Keratinocyte (primary cell): ENCODE data around the gene ELK3. TPM values are rescaled to one million over a fixed set of nuclear protein-coding genes. Genes with fewer than 3 reads are reported as not detected.

Experiments used
- DNase-seq: peaks from one replicate; pipeline ENCODE4 v3.0.0-alpha.2; 2011; ENCODE audit warnings: low read depth, missing footprints, low spot score
- FAIRE-seq: peaks from 2 replicates; lab custom pipeline; 2011; peaks lifted over from hg19 to GRCh38; lab: Jason Lieb, UNC
- H2AFZ ChIP-seq: 2 replicates; pipeline ENCODE4 v1.6.0; 2012; ENCODE audit warnings: low read length, control low read depth, inconsistent platforms; ENCODE audit not compliant: control insufficient read depth
- H3K27ac ChIP-seq: 2 replicates; pipeline ENCODE4 v1.5.1; 2011; ENCODE audit warnings: low read length; ENCODE audit not compliant: control insufficient read depth, insufficient read depth
- H3K27me3 ChIP-seq: 3 replicates; pipeline ENCODE4 v1.6.0; 2011; ENCODE audit warnings: low read length; ENCODE audit not compliant: control insufficient read depth, insufficient read depth; ENCODE audit errors: extremely low read depth
- H3K36me3 ChIP-seq, 2 experiments: 2 replicates in 1 of 2; 3 replicates in 1 of 2; pipeline ENCODE4 v1.5.1; 2011; ENCODE audit warnings: low read length in 2 of 2, mild to moderate bottlenecking in 1 of 2; ENCODE audit not compliant: control insufficient read depth in 2 of 2, insufficient read depth in 2 of 2; ENCODE audit errors: extremely low read depth in 1 of 2
- H3K4me1 ChIP-seq: 3 replicates; pipeline ENCODE4 v1.5.1; 2011; ENCODE audit warnings: low read length; ENCODE audit not compliant: control insufficient read depth, insufficient read depth; ENCODE audit errors: extremely low read depth
- H3K4me2 ChIP-seq: 3 replicates; pipeline ENCODE4 v1.6.0; 2011; ENCODE audit warnings: low read depth, low read length; ENCODE audit not compliant: control insufficient read depth, insufficient read depth; ENCODE audit errors: extremely low read depth
- H3K4me3 ChIP-seq, 3 experiments: fragments of 200-600 bp in 1 of 3; sonication (generic) in 1 of 3; 2 replicates in 2 of 3; 3 replicates in 1 of 3; pipeline ENCODE4 v1.5.1; 2011 to 2016; ENCODE audit warnings: low read length in 3 of 3, mild to moderate bottlenecking in 3 of 3, control low read depth in 2 of 3, inconsistent platforms in 1 of 3, low read depth in 1 of 3, mixed read lengths in 1 of 3, mixed run types in 1 of 3, moderate library complexity in 1 of 3; ENCODE audit not compliant: control insufficient read depth in 2 of 3, insufficient read depth in 2 of 3; ENCODE audit errors: extremely low read depth in 1 of 3
- H3K79me2 ChIP-seq: 2 replicates; pipeline ENCODE4 v1.6.0; 2012; ENCODE audit warnings: low read length; ENCODE audit not compliant: control insufficient read depth, insufficient read depth
- H3K9ac ChIP-seq: 3 replicates; pipeline ENCODE4 v1.6.0; 2011; ENCODE audit warnings: low read length; ENCODE audit not compliant: control insufficient read depth, insufficient read depth; ENCODE audit errors: extremely low read depth
- H3K9me1 ChIP-seq: 3 replicates; pipeline ENCODE4 v1.6.0; 2011; ENCODE audit warnings: low read length; ENCODE audit not compliant: control insufficient read depth, insufficient read depth; ENCODE audit errors: extremely low read depth
- H3K9me3 ChIP-seq: 2 replicates; pipeline ENCODE4 v1.5.1; 2012; ENCODE audit warnings: low read depth, low read length; ENCODE audit not compliant: control insufficient read depth
- H4K20me1 ChIP-seq: 3 replicates; pipeline ENCODE4 v1.6.0; 2011; ENCODE audit warnings: low read length; ENCODE audit not compliant: control insufficient read depth, insufficient read depth; ENCODE audit errors: extremely low read depth
- EZH2 ChIP-seq: IDR thresholded peaks from one replicate; pipeline ENCODE4 v1.6.1; 2012; ENCODE audit warnings: inconsistent platforms, mild to moderate bottlenecking, low read length, moderate library complexity
- dilution Hi-C: fragments of 300-500 bp; cut with MboI; formaldehyde crosslinking; loops from one replicate; pipeline ENCODE4 v1.7.0; 2020; ENCODE audit warnings: low sequenced_read_pairs; ENCODE audit not compliant: extremely low pct_ligation_motif_present
- polyA plus RNA-seq, 5 experiments: library from polyadenylated mRNA; depleted of rRNA in 3 of 5; stranded (reverse) in 3 of 5; stranded (forward) in 1 of 5; unstranded in 1 of 5; fragments of >200 nt; gene quantifications; 1 replicate in 1 of 5; 2 replicates in 3 of 5; 3 replicates in 1 of 5; pipeline versions ENCODE4 v1.2.1 to v1.2.3, GENCODE V29; 2011 to 2012; ENCODE audit warnings: missing spikeins in 2 of 5, low read depth in 1 of 5, low replicate concordance in 1 of 5
- TF ChIP-seq, protein P1 (sequence below), 3 experiments: IDR thresholded peaks in 1 of 3; conservative IDR thresholded peaks in 1 of 3; optimal IDR thresholded peaks in 1 of 3; 2 replicates in 2 of 3; 3 replicates in 1 of 3; pipeline versions ENCODE3 to v1.5.1; 2011; ENCODE audit warnings: low read length in 3 of 3, mild to moderate bottlenecking in 3 of 3, moderate library complexity in 2 of 3, control low read depth in 1 of 3, inconsistent platforms in 1 of 3; ENCODE audit not compliant: insufficient read depth in 2 of 3; ENCODE audit errors: extremely low read depth in 1 of 3

ELK3 gene
- polyA plus RNA-seq, 1 donor (not counting 4 experiments of a cell fraction or from before 2014, with no cell fraction given): 28.2 TPM

DNA sequence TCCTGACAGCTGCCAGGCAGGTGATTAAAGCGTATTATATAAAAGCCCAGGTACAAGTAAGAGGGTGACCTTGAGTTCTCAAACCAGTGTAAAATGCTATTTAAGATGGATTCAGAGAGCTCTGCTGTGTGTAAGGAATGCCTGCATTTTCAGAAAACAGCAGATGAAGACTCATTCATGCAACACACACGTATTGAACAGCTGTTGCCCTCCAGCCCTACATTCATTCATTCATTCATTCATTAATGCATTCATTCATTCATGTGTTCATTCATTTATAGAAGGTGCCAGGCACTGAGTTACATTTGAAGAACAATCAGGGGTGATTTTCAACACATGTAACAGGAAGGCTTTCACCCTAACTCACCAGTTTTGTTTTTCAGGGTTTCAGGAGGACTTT lies 27.4 kb upstream of the ELK3 start:
- Histone ChIP-seq H3K9me3 (no peaks in the 10 kb centered on the region), H3K27me3 (no peaks in the 10 kb centered on the region), H3K79me2 (no peaks in the 10 kb centered on the region), H3K9me1 (no peaks in the 10 kb centered on the region), H3K27ac (no peak overlapping the region), H2AFZ (no peak overlapping the region), H4K20me1 (no peaks in the 10 kb centered on the region), H3K9ac (no peak overlapping the region), H3K36me3 (no peaks in the 10 kb centered on the region), H3K4me1 (no peaks in the 10 kb centered on the region), H3K4me3 (no peak overlapping the region), H3K4me2 (no peak overlapping the region)
- dilution Hi-C loops: no loop called here
- no peak for TF ChIP-seq EZH2
- TF ChIP-seq, protein P1, sequence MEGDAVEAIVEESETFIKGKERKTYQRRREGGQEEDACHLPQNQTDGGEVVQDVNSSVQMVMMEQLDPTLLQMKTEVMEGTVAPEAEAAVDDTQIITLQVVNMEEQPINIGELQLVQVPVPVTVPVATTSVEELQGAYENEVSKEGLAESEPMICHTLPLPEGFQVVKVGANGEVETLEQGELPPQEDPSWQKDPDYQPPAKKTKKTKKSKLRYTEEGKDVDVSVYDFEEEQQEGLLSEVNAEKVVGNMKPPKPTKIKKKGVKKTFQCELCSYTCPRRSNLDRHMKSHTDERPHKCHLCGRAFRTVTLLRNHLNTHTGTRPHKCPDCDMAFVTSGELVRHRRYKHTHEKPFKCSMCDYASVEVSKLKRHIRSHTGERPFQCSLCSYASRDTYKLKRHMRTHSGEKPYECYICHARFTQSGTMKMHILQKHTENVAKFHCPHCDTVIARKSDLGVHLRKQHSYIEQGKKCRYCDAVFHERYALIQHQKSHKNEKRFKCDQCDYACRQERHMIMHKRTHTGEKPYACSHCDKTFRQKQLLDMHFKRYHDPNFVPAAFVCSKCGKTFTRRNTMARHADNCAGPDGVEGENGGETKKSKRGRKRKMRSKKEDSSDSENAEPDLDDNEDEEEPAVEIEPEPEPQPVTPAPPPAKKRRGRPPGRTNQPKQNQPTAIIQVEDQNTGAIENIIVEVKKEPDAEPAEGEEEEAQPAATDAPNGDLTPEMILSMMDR (optimal IDR thresholded peaks at IDR 0.05 in 1 of 3, IDR thresholded peaks at IDR 0.05 in 1 of 3, conservative IDR thresholded peaks at IDR 0.05 in 1 of 3; ENCODE audit: extremely low read depth in 1 of 3, insufficient read depth in 2 of 3, low read length in 3 of 3): no peak
- DNase-seq (no peak), FAIRE-seq (no peak)

DNA sequence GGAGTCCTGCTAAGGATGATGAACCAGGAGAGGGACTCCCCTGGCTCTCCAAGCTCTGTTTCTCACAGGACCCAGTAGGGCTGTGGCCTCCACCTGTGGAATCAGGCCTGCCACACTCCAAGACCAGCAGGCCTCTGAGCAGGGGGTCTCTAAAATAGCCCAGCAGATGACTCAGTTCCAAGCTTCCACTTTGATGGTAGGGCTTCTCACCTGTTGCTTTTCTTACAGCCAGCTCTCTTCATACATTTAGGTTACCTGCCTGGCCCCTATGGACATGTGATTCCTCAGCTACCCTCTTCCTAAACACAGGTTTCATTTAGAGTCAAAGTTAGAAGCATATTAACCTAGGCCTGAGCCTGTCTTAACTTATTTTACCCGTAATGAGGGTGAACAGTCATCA lies 26.7 kb upstream of the ELK3 start:
- no peaks in the 10 kb centered on the region for H4K20me1 ChIP-seq
- no peaks in the 10 kb centered on the region for H3K27me3 ChIP-seq
- no peaks in the 10 kb centered on the region for H3K4me1 ChIP-seq
- DNase-seq (no peak), FAIRE-seq (no peak)
- H3K4me2 ChIP-seq: no peak overlapping the region
- dilution Hi-C loops: no loop called here
- no peaks in the 10 kb centered on the region for H3K9me3 ChIP-seq
- H3K9ac ChIP-seq: no peak overlapping the region
- no peak overlapping the region for H3K4me3 ChIP-seq
- no peak overlapping the region for H2AFZ ChIP-seq
- TF ChIP-seq EZH2: no peak
- TF ChIP-seq, protein P1 (optimal IDR thresholded peaks at IDR 0.05 in 1 of 3, IDR thresholded peaks at IDR 0.05 in 1 of 3, conservative IDR thresholded peaks at IDR 0.05 in 1 of 3; ENCODE audit: extremely low read depth in 1 of 3, insufficient read depth in 2 of 3, low read length in 3 of 3): no peak
- H3K79me2 ChIP-seq: no peaks in the 10 kb centered on the region
- H3K36me3 ChIP-seq: no peaks in the 10 kb centered on the region
- H3K27ac ChIP-seq: no peak overlapping the region
- no peaks in the 10 kb centered on the region for H3K9me1 ChIP-seq
